Naive thymus-derived CD8-positive, alpha-beta T cell (primary cell): ENCODE data around the gene CHURC1. TPM values are rescaled to one million over a fixed set of nuclear protein-coding genes. Genes with fewer than 3 reads are reported as not detected.
A peak's percentile ranks its signal among the peaks of the same experiment; 100 is the strongest.

Source experiments
- ATAC-seq, 2 donors: fragments of 150-1000 bp; cut with Tn5 transposase in 1 of 2; sonication (Bioruptor Pico), chemical (Tn5 transposase) in 1 of 2; 1 replicate in 1 of 2; 2 replicates in 1 of 2; pipeline ENCODE4 v1.10.0; 2021; ENCODE audit warnings: mild to moderate bottlenecking in 2 of 2, moderate library complexity in 2 of 2
- POLR2A ChIA-PET: fragments of 350-600 bp; sonication (Branson Sonifier 250); formaldehyde crosslinking; loops from one replicate; lab custom pipeline; 2021; ENCODE audit warnings: antibody characterized with exemption; lab: Charles Lee
- DNase-seq, 10 donors: peaks; one replicate each; pipeline versions ENCODE4 v3.0.0 to v3.0.0-alpha.2; 2020 to 2022
- H3K27ac Mint-ChIP-seq, 10 donors: one replicate each; pipeline ENCODE4 v1.8.0; 2020 to 2022; ENCODE audit warnings: mild to moderate bottlenecking in 10 of 10, mixed read lengths in 10 of 10, moderate library complexity in 4 of 10, inconsistent platforms in 1 of 10
- H3K27me3 Mint-ChIP-seq, 5 donors: one replicate each; pipeline ENCODE4 v1.8.0; 2021 to 2022; ENCODE audit warnings: mixed read lengths in 5 of 5
- H3K36me3 Mint-ChIP-seq, 3 donors: one replicate each; pipeline ENCODE4 v1.8.0; 2020 to 2022; ENCODE audit warnings: mixed read lengths in 3 of 3, mild to moderate bottlenecking in 2 of 3, inconsistent platforms in 1 of 3
- H3K4me1 Mint-ChIP-seq, 4 donors: one replicate each; pipeline ENCODE4 v1.8.0; 2021 to 2022; ENCODE audit warnings: mixed read lengths in 4 of 4
- H3K4me3 Mint-ChIP-seq, 10 donors: one replicate each; pipeline ENCODE4 v1.8.0; 2020 to 2022; ENCODE audit warnings: mild to moderate bottlenecking in 10 of 10, mixed read lengths in 10 of 10, moderate library complexity in 6 of 10, inconsistent platforms in 1 of 10
- H3K9me3 Mint-ChIP-seq, 9 donors: one replicate each; pipeline ENCODE4 v1.8.0; 2020 to 2022; ENCODE audit warnings: mixed read lengths in 9 of 9, mild to moderate bottlenecking in 3 of 9, inconsistent platforms in 1 of 9, moderate library complexity in 1 of 9
- polyA plus RNA-seq, 3 donors: library from polyadenylated mRNA; unstranded; fragments of 300-500 nt; fragmentation: Illumina TruSeq; gene quantifications; one replicate each; pipeline ENCODE4 v1.2.3, GENCODE V29; 2021
- total RNA-seq, 8 experiments: library from RNA in 2 of 8; stranded (reverse) in 2 of 8; gene quantifications; one replicate each; pipeline ENCODE4 v1.2.3 and lab custom pipeline; 2021 to 2026

The CHURC1 gene
- total and polyA plus RNA-seq, 5 experiments from 2014 or later, result 99.9 to 166 (median 122) TPM

- no peak for ATAC-seq
- no peaks in the 10 kb centered on the region for H3K27me3 Mint-ChIP-seq
Observed at GRCh38 chr14:64942531-64943111, 28.4 kb downstream of the CHURC1 start, which contains the start of gene GPX2. Gene GPX2, minus strand, starts transcription at chr14:64942745. Its CDS starts 19 bp downstream, at chr14:64942726.

GRCh38 chr14:64943556-64943955 is 29.3 kb downstream of the CHURC1 start:
- H3K27ac Mint-ChIP-seq, result peak overlapping the region in 9 of 10 donors; percentile 15 to 92 (median 79)
- peaks cover 41 to 88% (median 66%) of the 10 kb centered on the region in 4 donors for H3K4me1 Mint-ChIP-seq
- H3K9me3 Mint-ChIP-seq, result no peaks in the 10 kb centered on the region
- H3K4me3 Mint-ChIP-seq, result no peak overlapping the region
- POLR2A ChIA-PET, result interaction anchor here (1.3 kb wide), 1 partner anchor 19 kb away, joined by 3 read pairs; no protein-coding TSS in a partner anchor
- H3K36me3 Mint-ChIP-seq, result peaks cover 0 to 60% (median 15%) of the 10 kb centered on the region in 3 donors
- ATAC-seq (no peak), DNase-seq (no peak)
- H3K27me3 Mint-ChIP-seq, result no peaks in the 10 kb centered on the region

More at GRCh38 chr14:64942531-64943111, 28.4 kb downstream of the CHURC1 start, which contains the start of gene GPX2:
- H3K4me1 Mint-ChIP-seq, result peaks cover 41 to 88% (median 70%) of the 10 kb centered on the region in 4 donors
- no peaks in the 10 kb centered on the region for H3K9me3 Mint-ChIP-seq
- POLR2A ChIA-PET, result interaction anchor here (1.3 to 1.8 kb wide), 2 partner anchors 18 to 28 kb away, joined by 3 to 6 read pairs; partner anchors contain the start of gene CHURC1
- peaks cover 0 to 65% (median 18%) of the 10 kb centered on the region in 3 donors for H3K36me3 Mint-ChIP-seq
- H3K27ac Mint-ChIP-seq, result peak within 1 kb of the TSS; percentile 15 to 94 (median 79)
- no peak for DNase-seq
- no peak within 1 kb of the TSS for H3K4me3 Mint-ChIP-seq

- ATAC-seq (no peak), DNase-seq (no peak)
- Mint-ChIP-seq H3K27me3 (no peaks in the 10 kb centered on the region), H3K4me3 (peak overlapping the region in 1 of 10 donors; percentile 56), H3K36me3 (peaks cover 0 to 59% (median 19%) of the 10 kb centered on the region in 3 donors), H3K4me1 (peaks cover 38 to 86% (median 63%) of the 10 kb centered on the region in 4 donors), H3K27ac (peak overlapping the region; percentile 27 to 92 (median 76)), H3K9me3 (no peaks in the 10 kb centered on the region)
- POLR2A ChIA-PET, result interaction anchor here (0.6 to 1.3 kb wide), 2 partner anchors 20 to 193 kb away, joined by 3 read pairs; no protein-coding TSS in a partner anchor
Observed at GRCh38 chr14:64944041-64944440, 29.8 kb downstream of the CHURC1 start.

DNA sequence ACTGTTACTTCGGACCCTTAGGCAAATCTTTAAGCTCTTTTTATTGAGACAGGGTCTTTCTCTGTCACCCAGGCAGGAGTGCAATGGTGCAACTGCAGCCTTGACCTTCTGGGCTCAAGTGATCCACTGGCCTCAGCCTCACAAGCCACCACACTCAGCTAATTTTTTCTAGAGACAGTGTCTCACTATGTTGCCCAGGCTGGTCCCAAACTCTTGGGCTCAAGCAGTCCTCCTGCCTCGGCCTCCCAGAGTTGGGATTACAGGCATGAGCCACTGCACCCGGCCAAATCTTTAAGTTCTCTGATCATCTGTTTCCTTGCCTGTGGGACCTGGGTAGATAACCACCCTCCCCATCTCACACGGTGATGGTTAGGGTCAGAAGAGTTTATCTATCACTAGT is 30.6 kb downstream of the CHURC1 start:
- no peak for ATAC-seq
- no peaks in the 10 kb centered on the region for H3K27me3 Mint-ChIP-seq
- H3K4me3 Mint-ChIP-seq, result no peak overlapping the region
- peaks cover 0 to 54% (median 22%) of the 10 kb centered on the region in 3 donors for H3K36me3 Mint-ChIP-seq
- no peaks in the 10 kb centered on the region for H3K9me3 Mint-ChIP-seq
- DNase-seq, result no peak
- H3K27ac Mint-ChIP-seq, result peak overlapping the region in 7 of 10 donors; percentile 11 to 79 (median 45)
- peaks cover 38 to 79% (median 58%) of the 10 kb centered on the region in 4 donors for H3K4me1 Mint-ChIP-seq
- POLR2A ChIA-PET, result interaction anchor here (0.6 to 0.7 kb wide), 2 partner anchors 30 to 192 kb away, joined by 3 read pairs; partner anchors contain the start of gene CHURC1

GRCh38 chr14:64945431-64946178 is 31.4 kb downstream of the CHURC1 start:
- peaks cover 0 to 56% (median 22%) of the 10 kb centered on the region in 3 donors for H3K36me3 Mint-ChIP-seq
- POLR2A ChIA-PET, result no interaction called here
- no peak for ATAC-seq
- peak overlapping the region in 7 of 10 donors; percentile 35 to 74 (median 58) for H3K27ac Mint-ChIP-seq
- no peak for DNase-seq
- no peaks in the 10 kb centered on the region for H3K27me3 Mint-ChIP-seq
- H3K4me1 Mint-ChIP-seq, result peaks cover 34 to 71% (median 52%) of the 10 kb centered on the region in 4 donors
- no peak overlapping the region for H3K4me3 Mint-ChIP-seq
- H3K9me3 Mint-ChIP-seq, result no peaks in the 10 kb centered on the region

- POLR2A ChIA-PET, result no interaction called here
Observed at GRCh38 chr14:64946310-64947045, 32.2 kb downstream of the CHURC1 start.

GRCh38 chr14:64947710-64948611 is 33.7 kb downstream of the CHURC1 start:
- Mint-ChIP-seq H3K27ac (peak overlapping the region in 4 of 10 donors; percentile 47 to 64 (median 56)), H3K4me3 (no peak overlapping the region), H3K9me3 (no peaks in the 10 kb centered on the region), H3K27me3 (no peaks in the 10 kb centered on the region), H3K4me1 (peaks cover 34 to 63% (median 46%) of the 10 kb centered on the region in 4 donors), H3K36me3 (peaks cover 0 to 49% (median 24%) of the 10 kb centered on the region in 3 donors)
- POLR2A ChIA-PET, result interaction anchor here (0.6 kb wide), 1 partner anchor 510 kb away, joined by 3 read pairs; no protein-coding TSS in a partner anchor
- DNase-seq (no peak), ATAC-seq (no peak)

More at GRCh38 chr14:64946310-64947045, 32.2 kb downstream of the CHURC1 start:
- no peak for ATAC-seq
- Mint-ChIP-seq H3K27me3 (no peaks in the 10 kb centered on the region), H3K4me1 (peaks cover 34 to 62% (median 47%) of the 10 kb centered on the region in 4 donors), H3K9me3 (no peaks in the 10 kb centered on the region), H3K4me3 (peak overlapping the region in 1 of 10 donors; percentile 10), H3K36me3 (peaks cover 0 to 51% (median 24%) of the 10 kb centered on the region in 3 donors), H3K27ac (peak overlapping the region in 5 of 10 donors; percentile 18 to 84 (median 78))
- DNase-seq, result no peak

- H3K4me3 Mint-ChIP-seq, result no peak overlapping the region
- H3K9me3 Mint-ChIP-seq, result no peaks in the 10 kb centered on the region
- H3K4me1 Mint-ChIP-seq, result peaks cover 26 to 63% (median 45%) of the 10 kb centered on the region in 4 donors
- H3K27me3 Mint-ChIP-seq, result no peaks in the 10 kb centered on the region
- H3K36me3 Mint-ChIP-seq, result peaks cover 0 to 46% (median 24%) of the 10 kb centered on the region in 3 donors
- no peak for DNase-seq
- ATAC-seq, result no peak
- H3K27ac Mint-ChIP-seq, result peak overlapping the region in 2 of 10 donors; percentile 29 to 56
- POLR2A ChIA-PET, result no interaction called here
Observed at GRCh38 chr14:64948612-64949210, 34.5 kb downstream of the CHURC1 start.

DNA sequence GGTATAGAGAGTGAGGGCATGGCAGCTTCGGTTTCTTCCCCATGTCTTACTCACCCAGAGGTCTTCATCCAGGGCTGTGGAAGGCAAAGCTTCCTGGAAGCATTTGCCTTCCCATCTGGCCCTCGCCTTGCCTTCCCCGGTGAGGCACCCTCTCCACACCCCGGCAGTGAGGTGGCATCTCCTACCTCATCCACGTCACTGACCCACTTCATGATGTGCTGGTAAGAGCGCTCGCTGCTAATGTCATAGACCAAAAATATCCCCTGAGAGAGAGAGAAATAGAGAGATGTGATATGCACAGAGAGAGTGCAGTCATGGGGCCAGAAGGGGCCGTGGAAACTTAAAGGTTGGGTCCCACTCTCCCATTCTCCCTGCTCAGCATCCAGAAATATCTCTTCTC is 36.6 kb downstream of the CHURC1 start:
- peaks cover 0 to 36% (median 19%) of the 10 kb centered on the region in 3 donors for H3K36me3 Mint-ChIP-seq
- no peaks in the 10 kb centered on the region for H3K9me3 Mint-ChIP-seq
- peaks cover 10 to 49% (median 40%) of the 10 kb centered on the region in 4 donors for H3K4me1 Mint-ChIP-seq
- no peaks in the 10 kb centered on the region for H3K27me3 Mint-ChIP-seq
- DNase-seq, result no peak
- H3K4me3 Mint-ChIP-seq, result no peak overlapping the region
- ATAC-seq, result no peak
- POLR2A ChIA-PET, result interaction anchor here (0.9 kb wide), 1 partner anchor 36 kb away, joined by 3 read pairs; no protein-coding TSS in a partner anchor
- H3K27ac Mint-ChIP-seq, result peak overlapping the region in 2 of 10 donors; percentile 28 to 87

DNA sequence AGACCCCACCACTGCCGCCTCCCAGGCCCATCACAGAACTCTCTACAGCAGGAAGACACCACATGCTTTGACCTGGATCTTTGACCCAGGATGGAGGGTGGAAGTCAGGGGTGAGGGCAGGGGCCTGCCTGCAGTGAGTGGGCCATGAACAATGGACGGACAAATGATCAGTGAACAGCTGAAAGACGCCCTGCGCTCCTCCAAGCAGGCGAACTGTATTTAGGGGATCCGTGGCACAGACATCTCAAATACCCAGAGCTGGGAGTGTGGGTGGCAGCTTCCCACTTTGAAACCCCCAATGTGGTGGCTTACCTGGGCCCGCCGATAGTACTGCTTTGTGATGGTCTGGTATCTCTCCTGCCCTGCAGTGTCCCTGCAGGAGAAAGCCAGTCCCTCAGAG is 37.0 kb downstream of the CHURC1 start:
- H3K4me3 Mint-ChIP-seq, result peak overlapping the region in 1 of 10 donors; percentile 12
- POLR2A ChIA-PET, result interaction anchor here (0.9 kb wide), 1 partner anchor 36 kb away, joined by 3 read pairs; no protein-coding TSS in a partner anchor

More for the DNA sequence above, 37.0 kb downstream of the CHURC1 start:
- Mint-ChIP-seq H3K27ac (no peak overlapping the region), H3K4me1 (peaks cover 9 to 44% (median 39%) of the 10 kb centered on the region in 4 donors), H3K27me3 (no peaks in the 10 kb centered on the region), H3K36me3 (peaks cover 0 to 37% (median 19%) of the 10 kb centered on the region in 3 donors), H3K9me3 (no peaks in the 10 kb centered on the region)
- no peak for DNase-seq
- no peak for ATAC-seq
